HG03066 (cell line): ENCODE data around the gene CXXC5.
A peak's percentile ranks its signal among the peaks of the same experiment; 100 is the strongest.

Experiments used
- ATAC-seq: cut with Tn5 transposase; IDR thresholded peaks from one replicate; pipeline ENCODE4 v1.9.1; 2021; ENCODE audit warnings: low read depth; ENCODE audit not compliant: unreplicated experiment

Gene CXXC5

DNA sequence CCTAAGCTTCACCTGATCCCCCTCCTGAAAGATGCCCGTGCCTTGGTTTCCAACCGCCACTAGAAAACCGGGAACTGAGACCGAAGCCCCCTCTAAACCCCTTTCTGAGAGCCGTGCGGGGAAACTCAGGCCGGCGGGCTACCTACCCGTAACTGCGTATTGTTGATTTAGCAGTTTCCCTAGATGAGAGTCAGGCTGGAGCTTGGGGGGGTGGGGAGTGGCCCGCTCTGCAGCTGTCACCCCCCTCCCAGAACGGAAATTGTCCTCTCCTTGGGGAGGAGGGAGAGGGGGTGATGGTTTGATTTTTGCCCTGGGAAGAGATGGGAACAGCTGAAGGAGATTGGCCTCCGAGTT is 2.5 kb downstream of the CXXC5 start:
- no peak for ATAC-seq

DNA sequence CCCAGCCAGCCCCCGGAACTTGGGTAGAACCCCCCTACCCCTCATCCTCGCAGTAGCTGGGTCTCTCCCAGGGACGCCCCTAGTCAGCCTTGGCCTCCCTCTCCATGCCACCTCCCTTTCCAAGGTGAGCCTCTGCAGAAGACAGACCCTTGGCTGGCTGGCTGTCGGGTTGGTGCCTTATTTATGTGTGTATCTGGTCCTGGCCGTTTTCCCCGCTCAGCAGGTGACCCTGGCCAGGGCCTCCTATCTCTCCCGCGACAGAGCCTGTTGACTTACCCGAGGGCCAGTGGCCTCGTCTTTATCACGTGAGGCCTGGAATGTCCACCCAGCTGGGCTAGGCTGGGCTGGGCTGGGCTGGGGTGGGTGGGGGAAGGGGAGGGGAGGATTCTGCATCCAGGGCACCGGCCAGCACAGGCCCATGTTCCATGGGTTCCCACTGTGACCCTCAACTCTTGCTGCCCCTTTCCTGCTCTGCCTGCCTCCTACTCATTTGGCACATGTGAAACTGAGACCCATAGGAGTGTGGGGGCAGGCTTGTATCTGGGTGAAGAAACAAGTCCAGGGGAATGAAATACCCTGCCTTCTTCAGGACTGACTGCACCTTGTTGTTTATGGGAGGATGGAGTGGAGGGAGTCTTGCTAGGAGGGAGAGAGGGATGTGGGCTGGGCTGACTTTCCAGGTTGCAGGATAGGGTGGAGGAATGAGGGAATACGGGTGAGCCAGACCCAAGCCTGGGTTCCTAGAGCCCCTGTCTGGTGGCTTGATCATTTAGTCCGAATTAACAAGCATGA is 3.1 kb downstream of the CXXC5 start:
- no peak for ATAC-seq

DNA sequence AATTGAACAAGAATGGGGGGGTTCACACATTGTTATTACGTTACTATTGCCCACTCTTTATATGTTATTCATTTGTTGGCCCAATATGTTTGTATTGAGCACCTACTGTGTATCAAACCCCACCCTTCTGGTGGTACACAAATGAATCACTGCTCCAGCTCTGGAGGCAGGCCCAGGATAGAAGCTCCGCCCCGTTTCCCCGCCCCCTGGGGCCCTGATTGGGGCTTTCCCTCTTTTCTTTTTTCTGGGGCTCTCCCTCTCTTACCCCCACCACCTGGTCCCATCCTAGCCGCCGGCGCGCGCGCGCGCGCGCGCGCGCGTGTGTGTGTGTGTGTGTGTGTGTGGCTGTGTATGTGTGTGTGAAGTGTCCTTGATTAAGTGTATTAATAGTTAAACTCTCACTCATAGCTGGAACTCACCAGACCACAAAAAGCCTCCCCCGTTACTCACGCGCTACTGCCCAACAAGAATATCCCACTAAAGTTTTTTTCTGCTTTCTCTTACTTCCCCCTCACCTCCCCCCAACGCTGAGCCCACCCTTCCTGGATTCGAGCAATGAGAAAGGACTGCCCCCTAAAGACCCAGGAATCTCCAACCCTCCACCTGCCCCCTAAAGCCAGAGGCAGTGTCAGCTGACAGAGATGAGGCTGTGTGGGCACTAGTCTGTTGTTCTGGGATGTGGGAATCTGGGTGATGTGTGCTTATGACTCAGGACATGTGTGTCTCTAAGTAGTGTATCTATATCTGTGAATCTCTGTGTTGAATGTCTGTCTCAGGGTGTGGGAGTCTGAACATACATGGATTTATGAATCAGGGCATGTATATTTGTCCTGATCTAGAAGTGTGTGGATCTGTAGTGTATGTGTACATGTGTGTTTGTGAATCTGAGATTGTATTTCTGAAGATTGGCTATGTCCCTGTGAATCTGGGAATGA is 4.0 kb downstream of the CXXC5 start:
- ATAC-seq = peak; percentile 38

DNA sequence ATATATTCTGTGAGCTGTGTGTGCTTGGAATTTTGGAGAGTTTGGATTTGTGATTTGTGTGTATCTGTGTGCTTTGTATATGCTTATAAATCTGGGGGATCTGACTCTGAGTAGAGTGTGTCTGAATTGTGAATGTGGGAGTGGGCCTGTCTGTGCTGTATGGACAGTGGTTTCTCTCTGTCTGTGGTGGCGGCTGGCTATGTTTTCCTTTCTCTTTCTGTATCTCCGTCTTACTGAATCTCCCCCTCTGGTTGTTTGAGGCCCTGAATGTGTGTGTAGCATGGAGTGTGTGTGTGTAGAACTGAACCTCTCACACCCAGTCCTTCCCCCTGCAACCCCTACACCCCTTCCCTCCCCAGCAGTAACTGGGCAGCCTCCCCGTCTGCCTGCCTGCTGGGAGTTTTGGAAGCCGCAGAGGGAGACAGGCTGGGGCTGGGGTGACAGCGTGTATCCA is 4.7 kb downstream of the CXXC5 start:
- peak; percentile 35 for ATAC-seq

DNA sequence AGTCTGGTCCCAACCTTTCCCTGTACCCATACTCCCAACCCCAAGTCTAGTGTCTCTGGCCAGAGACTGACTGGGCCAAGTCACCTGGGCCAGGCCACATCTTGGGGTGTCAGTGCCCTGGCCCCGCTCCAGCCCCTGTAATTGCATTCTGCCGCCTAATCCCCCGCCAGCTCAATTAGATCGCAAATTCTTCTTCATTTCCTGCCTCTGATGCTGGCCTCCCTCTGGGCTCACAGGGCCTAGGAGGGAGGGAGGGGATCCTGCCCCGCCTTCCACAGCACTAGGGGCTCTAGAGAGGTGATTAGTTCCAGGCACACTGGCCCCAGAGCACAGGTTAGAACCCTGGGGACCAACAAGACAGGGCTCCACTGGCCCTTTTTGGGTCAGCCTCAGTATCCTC is 5.5 kb downstream of the CXXC5 start:
- no peak for ATAC-seq

DNA sequence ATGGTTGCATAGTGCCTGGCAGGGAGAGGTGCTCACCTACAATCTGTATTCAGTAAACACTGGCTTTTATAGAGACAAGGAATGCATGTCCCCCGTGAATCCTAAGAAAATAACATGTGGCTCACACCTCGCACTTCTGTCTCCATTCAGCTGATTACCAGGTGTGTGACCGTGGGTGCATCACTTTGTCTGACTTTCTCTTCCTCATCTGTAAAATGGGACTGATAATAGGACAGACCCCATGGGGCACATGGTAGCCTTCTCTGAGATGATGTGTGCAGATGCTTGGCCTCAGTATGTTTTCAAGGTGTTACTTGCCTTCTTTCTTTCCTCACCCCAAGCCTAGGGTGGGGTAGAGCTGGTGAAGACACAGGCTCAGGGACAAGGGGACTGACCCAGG is 6.3 kb downstream of the CXXC5 start:
- ATAC-seq = no peak

DNA sequence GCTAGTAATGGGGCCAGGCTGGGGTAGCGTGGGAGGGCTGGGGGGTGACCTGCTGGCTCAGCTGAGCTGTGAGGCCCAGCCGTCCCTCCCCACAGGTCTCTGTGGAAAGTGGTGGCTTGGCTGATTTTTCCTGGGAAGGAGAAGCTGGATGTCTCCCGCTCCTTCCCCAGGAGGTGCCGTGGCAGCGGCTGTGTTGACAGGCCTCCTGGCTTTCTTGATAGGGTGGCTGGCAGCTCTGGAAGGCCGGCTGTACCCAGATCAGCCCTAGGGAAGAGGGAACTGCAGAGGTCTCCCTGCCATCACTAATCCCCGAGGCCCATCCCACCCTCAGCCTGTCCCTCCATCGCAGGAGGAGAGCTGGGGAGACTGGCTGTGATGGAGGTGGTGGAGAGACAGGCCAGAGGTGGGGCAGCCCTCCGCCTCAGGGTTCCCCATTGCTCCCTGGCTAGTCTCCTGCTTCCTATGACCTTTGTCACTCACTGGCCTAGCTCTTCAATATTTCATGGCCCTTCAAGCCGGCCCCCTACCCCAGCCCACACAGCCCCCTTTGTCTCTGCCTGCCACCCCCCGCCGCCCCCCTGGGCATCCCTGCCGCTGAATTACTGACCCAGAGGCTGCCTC is 6.8 kb downstream of the CXXC5 start:
- no peak for ATAC-seq

DNA sequence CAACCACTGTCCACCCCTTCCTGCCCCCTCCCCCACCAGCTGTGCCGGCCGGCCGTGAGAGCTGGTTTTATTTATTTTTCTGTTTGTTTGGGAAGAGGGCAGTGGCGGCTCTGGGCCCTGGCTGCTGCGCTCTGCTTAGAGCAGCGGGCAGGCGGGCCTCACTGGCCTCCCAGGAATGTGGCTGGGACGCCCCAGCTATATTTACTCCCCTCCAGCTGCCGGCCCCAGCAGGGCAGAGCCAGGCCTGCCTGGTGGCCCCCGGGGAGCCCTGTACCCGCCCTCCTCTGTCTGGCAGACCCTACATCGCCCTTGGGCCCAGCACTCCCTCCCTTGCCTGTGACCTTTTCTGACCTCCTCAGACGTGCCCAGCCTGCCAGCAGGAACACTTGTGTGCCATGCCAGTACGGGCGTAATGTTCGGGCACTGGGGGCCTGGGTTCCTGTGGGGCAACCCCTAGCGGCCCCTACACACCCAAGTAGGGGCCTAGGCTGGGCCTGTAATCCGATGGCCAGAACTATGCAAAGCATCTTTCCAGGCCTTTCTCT is 7.7 kb downstream of the CXXC5 start:
- ATAC-seq = no peak

DNA sequence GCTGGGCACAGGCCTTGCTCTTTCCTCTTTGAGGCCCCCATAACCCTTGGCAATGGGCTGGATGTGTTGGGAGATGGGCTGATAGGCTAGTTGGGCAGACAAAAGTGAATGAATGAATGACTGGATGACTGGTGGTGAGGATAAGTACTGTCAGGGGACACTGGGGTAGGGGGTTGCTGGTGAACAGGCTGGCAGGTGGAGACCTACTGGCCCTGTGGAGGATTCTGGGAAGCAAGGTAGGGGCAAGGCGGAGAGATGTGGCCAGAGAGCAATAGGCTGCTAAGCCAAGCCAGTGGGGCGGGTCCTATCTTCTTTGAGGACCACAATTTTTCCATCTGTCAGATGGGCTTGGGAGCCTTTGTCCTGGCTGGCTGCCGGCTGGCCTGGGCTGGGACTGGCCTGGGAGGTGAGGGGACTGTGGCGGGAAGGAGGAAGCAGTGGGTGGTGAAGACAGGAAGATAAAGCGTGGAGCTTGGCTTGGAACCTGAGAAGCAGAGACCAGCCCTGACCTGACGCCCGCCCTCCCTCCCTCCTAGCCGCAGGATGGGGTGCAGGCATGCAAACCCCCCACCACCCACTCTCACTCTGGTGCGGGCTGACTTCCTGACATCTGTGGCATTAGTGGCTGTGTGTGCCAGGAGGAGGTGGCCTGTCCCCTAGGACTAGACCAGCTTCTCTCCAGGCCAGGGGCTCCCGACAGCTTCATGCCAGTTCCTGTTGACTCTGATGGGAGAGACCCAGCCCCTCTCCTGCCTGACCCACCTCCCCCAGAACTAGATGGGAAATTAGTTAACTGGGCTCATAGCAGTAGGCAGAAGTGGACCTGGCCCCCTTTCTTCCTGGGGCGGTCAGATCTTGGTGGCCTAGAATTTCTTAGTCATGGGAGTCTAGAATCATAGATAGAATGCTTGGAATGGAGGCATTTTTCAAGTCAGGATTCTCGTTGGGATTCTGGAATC is 9.5 kb downstream of the CXXC5 start:
- ATAC-seq = no peak

DNA sequence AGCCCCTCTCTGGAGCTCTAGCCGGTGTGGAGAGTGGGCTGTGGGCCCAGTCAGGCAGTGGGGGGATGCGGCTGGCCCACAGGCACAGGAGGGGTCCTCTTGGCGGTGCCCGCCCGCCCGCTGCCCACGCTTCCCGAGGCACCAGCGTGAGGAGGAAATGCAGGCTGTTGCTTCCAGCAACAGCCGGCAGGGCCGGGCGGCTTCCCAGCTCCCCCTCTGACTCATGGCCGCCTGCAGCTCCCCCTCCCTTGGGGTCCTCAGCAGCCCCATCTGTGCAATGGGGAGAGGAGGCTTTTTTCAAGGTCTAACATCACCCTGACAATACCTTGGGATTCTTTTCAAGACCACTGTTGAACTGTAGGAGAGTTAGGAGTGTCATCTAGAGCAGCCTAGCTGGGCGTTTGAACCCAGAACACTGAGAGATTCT is 10.4 kb downstream of the CXXC5 start:
- no peak for ATAC-seq

DNA sequence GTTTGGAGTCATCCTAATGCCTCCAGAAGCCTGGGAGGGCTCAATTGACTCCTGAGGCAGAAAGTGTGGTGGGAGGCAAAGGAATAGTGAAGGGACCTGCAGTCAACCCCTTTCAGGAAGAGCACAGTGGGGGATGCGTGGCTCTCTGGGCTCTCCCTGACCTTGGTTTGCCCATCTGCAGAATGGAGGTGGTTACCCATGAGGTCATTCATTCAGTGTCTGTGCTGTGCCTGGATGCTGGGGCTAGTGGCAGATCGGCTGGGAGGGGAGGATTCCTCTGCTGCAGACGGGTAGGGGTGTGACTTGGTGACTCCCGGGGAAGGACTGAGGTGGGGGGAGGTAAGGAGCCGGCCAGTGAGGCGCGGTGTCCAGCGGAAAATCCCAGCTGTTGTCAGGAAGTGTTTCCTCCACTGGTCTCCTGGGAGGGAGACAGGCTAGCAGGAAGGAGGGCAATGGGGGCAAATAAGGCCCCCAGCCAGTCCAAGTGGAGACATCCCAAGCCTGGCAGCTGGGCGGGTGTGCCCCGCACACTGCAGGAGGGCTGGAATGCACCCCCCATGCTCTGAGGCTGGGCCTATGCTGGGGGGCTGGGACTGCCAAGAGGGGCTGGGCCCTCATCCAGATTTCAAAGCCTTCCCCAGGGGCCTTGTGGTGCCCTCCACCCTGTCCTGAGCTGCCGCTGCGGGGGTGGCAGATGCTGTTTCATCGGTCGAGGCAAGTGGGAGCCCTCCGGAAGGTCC is 10.9 kb downstream of the CXXC5 start:
- ATAC-seq = no peak

DNA sequence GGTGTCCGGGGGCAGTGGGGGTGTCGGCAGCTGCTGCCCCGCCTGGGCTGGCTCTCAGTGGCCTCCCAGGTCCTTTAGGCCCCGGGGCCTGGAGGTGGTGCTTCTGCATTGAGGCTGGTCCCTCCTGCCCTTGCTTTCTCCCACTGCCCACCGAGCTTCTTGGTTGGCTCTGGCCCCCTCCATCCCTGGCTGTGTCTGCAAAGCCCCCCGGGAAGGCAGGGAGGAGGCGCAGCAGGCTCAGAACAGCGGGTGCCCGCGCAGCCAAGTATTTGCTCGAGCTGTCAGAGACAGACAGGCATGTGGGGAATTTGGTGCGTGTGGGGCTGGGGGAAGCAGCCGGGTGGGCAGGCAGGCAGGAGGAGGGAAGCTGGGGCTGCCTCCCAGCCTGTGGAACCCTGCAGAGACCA is 11.5 kb downstream of the CXXC5 start:
- no peak for ATAC-seq

DNA sequence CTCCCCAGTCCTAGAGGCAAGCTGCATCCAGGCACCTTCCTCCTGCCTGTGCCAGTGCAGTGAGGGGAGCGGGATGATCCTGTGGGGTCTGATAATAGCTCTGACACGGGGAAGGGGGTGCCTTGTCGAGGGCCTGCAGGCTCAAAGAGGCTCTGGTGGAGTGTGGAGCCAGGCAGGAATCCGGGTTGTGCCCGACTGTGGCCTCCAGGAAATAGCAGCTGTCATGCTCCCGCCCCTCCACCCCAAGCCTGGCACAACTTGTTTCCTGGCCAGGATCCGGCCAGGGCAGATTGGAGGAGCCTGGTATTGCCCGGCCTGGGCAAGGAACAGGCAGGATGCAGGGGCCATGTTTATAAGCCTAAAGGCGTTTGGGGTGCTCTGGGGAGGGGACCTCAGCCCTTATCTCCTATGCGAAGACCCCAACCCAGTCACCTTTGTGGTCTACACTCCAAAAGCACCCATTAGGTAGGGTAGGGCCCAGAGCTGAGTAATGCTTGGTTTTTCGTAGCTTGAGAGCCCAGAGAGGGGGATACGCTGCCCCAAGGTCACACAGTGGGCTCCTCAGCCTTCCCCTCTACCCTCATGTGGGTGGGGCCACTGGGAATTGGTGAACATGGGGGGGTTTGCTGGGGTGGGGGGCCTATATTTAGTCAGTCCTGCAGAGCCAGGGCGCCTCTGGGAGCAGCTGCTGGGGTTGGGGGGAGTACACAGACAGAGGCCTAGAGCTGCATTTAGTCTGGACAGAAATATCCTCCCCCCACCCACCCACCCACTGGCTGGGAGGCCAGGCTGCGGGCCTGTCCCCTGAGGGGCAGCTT is 12.2 kb downstream of the CXXC5 start:
- ATAC-seq = no peak

DNA sequence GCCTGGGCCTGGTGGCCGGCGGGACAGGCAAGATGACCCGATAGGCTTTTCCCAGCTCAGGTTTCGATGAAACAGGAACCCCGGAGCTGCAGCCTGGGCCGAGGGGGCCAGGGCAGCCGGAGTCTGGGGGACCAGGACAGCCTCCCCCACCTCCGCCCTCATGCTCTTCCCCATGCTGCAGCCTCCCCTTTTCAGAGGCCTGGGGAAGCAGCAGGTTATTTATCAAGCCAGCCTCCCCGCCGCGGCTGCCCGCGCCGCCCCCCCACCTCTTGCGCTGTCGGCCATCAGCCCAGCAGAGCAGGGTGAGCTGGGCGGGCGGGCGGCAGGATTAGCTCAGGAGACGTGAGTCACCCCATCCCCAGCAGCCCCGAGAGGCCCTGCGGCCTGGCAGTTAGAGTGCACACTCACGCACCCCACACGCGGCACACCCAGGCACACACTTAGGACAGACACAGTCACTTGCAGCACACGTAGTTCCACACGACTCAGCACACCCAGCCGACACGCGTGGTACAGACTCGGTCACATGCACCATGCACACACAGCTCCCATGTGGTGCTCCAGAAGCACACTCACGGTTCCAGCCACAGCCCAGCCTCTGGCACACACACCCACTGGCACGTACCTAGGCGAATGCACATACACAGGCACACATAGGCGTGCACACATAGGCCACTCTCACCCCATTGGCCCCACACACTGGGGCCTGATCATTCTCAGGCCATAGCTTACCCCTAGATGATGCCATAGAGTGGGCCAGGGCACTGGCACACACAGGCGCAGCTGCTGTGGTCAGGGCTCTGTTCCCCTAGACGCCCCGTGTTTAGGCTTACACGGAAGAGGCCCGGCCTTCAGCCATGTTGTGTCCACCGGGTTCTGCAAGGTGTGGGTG is 13.0 kb downstream of the CXXC5 start:
- ATAC-seq = no peak

DNA sequence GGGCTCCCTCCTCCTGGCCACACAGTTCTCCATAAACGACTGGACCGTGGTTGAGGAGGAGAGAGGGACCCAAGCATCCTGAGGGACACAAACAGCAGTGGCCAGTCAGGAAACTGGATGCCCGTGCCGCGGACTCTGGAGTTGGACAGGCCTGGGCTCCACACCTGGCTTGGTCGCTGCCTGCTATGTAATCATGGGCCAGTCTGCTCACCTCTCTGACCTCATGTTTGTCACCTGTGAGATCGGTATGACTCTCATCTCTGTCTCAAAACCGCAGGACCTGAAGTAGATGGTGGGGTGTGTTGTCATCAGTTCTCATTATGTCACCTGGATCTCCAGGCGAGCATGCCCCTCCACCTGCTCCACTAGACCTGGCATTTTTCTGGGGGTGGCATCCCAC is 14.5 kb downstream of the CXXC5 start:
- no peak for ATAC-seq

DNA sequence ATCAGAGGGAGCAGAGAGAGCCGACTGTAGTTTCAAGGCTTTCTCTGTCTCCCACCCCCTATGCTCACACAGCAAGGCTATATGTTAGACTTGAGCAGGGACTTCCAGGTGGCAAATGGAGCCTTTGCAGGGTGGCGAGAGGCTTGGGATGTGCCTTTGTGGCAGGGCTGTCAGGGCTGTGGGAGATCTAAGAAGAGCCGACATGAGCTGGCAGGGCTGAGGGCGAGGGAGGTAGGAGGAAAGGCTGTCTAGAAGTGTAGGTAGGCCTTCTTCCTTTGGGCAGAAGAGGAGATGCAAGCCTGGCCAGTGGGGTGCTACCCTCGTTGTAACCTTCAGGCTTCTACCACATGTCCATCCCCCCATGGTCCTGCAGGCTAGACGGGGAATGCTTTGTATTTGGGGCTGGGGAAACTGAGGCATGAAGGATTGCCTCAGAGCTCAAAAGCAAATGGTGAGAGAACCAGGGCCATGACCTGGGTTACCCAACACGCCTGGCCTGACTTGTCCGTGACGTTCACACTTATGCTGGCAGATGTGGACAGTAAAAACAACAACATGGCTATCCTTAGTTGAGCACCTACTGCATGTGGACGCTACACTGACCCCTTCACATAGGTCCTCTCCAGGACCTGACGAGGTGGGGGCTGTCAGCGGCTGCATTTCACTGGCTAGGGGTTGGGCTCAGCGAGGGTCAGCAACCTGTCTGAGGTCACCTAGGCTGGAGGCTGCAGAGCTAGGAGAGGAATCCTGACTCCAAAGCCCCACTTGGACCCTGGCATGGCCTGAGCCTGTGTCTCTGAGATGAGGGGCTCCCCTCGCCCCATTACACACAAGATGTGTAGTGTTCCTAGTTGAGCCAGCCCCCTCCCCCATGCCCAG is 15.3 kb downstream of the CXXC5 start:
- ATAC-seq = no peak
